GM18867 (cell line): Measurements from ENCODE around the gene INSYN2B.
"Not testable (repeated sequence)": the region's sequence is repeated elsewhere in the genome, so short reads cannot be mapped to it uniquely, and the experiment has no call there.

ENCODE experiments used
- ATAC-seq: cut with Tn5 transposase; IDR thresholded peaks from one replicate; pipeline ENCODE4 v1.9.1; 2021; ENCODE audit warnings: mild to moderate bottlenecking, moderate library complexity; ENCODE audit not compliant: unreplicated experiment

Gene INSYN2B

DNA sequence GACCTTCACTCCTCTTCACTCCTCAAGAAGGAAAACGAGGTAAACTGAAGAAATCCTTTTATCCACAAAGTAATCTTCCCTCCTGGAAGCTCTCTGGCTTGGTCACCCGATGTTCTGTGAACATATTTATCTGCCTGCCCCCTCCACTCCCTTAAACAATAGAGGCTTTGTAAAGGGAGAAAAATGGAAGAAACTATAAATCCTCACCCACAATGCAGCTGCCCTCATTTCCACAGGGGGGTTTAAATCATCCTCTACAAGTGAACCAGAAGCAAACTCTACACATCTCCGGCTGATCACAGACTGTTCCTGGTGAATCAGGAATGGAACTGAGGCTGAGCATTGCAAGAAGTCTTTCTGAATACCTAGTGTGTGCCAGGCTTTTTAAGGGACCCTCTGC is 7.2 kb downstream of the INSYN2B start:
- ATAC-seq: no peak

DNA sequence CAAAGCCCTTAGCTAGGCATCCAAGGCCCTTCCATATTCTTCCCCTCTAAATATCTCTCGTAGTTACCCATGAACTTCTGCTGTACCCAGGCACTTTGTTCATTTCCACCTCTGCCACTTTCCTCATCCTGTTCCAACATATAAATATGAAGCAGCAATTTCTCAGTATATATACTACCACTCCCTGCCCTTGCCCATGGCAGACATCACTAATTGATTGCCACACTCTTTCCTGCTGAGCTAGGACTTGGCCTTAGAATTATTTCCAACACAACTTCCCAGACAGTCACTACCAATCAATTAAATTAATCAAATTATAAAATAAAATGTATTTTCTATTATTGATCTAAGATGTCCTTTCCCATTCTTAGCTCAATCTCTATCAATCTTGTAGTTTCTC is 8.5 kb downstream of the INSYN2B start:
- ATAC-seq: no peak

DNA sequence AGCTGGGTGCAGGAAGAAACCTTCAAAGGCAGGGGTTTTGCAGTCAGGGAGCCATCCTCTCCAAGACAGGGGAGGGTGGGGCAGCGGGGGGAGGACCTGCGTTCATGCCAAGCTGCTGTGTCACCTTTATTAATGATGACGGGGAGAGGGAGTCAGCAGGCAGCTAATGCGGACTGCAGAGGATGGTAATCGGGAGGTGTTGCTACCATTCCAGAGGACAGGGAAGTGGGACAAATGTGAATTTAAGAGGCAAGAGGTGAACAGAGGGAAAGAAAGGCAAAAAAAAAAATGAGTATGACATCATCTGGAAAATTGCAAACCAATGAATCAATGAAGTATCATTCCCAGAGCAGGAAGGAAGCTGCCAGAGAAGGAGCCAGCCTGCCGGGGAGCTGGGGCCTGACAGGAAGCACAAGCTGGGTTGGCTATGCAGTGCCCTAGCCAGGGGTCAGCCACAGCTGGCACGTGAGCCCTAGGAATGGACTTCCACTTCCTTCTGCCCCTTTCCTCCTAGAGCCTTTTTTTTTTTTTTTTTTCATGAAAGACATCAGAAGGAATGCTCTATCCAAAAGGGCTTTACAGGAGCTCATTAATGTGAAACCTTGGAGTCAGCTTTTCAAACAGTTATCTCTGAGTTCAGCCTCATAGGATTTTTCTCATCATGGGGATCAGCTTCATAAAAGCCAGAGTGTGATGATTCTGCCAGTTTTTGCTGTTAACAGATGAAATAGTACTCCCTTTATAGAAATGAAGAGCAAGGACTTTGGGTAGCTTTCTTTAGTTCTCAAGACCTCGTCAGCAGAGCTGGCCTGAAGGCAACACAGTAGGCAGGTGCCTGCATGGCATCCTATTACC is 9.2 kb downstream of the INSYN2B start:
- no peak for ATAC-seq

DNA sequence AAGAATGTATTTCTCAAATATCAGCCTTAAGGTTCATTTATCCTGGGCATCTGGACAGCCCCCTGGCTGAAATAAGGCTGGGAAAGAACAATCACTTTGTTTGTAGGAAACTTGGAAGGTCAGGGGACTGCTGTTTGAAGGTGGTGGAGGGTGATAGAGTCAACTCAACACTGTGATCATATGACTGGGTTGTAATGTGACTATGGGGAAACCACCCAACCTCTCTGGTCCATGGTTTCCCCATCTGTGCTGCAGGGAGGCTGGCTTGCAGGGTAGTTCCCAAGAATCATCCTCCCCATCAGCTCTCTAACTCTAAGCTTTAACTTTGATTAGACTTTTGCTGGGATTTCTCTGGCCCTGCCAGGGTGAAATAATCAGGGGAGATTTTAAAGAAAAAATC is 10.0 kb downstream of the INSYN2B start:
- no peak for ATAC-seq

DNA sequence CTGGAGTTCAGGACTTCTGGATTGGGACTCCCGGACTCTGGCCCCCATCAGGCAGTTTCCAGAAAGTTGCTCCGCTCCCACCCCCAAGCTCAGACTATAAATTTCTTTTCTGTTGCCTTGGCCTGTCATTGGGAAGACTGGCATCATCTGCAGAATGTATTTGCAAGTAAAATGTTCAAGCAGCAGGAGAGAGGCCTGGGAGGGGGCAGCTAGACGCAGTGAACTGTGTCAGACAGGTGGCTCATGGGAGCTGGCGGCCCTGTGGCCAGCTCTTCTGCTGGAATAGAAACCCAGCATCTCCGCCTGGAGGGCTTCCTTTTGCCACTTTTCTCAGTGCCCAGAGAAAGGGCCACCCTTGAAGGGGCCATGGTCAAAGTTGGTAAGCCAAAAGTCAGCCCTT is 16.0 kb downstream of the INSYN2B start:
- no peak for ATAC-seq

DNA sequence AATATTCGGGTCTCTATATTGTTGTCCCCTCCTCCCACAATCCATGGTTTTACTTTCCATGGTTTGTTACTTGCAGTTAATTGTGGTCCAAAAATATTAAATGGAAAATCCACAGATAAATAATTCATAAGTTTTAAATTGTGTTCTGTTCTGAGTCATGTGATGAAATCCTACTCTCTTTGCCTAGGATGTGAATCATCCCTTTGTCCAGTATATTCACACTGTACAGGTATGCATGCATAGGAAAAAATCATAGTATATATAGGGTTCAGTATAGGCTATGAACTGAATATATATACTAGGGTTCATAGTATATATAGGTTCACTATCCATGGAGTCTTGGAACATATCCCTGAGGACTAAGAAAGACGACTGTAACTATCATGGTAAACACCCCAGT is 19.6 kb downstream of the INSYN2B start:
- ATAC-seq: no peak

DNA sequence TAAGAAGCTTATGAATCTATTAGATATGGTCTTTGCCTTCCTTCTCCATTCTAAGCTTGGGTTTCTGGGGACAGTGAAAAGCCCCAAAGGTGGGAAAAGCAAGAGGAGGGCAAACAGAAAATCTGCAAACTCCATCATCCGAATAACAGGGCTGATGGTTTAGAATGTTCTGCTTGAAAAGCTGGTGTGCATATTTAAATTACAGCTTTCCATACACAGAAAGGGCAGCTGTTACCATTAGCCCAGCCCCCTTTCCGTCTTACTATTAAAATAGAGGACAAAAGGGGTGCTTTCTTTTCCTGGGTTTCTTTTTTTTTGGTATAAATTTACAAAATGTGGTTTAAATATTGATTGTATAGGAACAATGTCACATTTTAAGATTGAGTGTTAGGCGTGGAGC is 22.0 kb downstream of the INSYN2B start:
- no peak for ATAC-seq

DNA sequence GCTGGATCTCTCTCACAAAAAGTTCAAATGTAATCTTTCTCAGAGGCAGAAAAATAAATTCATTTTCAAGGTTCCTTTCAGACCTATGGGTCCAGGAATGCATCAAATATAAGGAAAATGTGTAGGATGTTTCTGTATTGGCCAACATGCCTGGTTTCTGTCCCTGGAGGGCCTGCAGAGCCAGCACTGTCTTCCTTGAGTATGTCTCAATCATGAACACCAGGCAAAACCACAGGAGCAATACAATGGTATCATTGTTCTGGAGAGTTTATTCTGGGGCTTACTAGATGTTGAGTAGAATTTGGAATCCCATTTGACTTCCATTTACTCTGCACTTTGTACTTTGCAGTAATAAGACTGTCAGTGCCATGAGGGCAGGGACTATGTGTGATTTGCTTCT is 23.5 kb downstream of the INSYN2B start:
- no peak for ATAC-seq

DNA sequence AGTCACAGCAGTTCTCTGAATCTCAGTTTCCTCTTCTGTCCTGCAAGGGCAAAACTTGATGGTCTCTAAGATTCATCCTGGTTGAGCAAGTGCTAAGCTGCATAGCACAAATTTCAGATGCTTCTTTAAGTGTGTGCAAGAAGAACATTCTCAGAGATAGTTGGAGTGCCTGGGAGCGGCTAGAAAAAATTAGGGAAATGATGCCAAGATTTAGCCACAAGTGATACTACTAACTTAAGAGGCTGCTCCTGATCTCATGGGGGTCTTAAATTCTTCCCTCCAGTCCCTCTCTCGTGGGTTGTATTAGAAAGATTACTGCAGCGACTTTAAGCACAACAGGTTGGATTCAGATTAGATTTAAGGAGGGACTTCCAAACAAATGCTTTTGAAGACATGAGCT is 24.2 kb downstream of the INSYN2B start:
- ATAC-seq: no peak

DNA sequence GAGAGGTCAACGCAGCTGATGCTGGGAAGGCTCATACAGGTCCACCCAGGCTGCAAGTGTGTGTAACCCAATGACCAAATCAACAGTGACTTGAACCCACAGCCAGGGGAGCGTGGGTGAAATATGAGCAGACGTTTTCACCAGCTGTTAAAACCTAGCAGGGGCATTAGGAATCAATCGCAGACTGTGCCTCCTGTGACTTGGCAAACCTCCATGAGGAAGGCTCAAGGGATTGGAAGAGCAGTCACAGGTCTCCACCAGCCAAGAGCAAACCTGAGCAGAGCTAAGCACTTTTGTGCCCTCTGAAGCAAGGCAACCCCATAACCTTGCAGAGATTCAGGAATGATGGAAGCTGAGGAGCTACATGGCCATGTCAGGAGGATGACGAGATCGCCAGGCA is 25.5 kb downstream of the INSYN2B start:
- no peak for ATAC-seq

DNA sequence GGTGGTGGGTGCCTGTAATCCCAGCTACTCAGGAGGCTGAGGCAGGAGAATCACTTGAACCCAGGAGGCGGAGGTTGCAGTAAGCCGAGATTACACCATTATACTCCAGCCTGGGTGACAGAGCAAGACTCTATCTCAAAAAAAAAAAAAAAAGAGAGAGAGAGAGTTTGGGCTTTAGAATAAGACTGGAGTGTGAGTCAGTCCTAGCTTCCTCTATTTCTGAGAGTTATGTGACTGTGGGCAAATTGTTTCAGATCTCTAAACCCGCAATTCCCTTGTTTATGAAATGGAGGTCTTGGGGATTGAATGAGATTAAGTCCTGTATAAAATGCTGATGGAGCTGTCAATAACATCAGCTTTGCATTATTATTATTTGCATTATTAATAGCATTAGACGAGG is 27.1 kb downstream of the INSYN2B start:
- ATAC-seq: not testable (repeated sequence)

DNA sequence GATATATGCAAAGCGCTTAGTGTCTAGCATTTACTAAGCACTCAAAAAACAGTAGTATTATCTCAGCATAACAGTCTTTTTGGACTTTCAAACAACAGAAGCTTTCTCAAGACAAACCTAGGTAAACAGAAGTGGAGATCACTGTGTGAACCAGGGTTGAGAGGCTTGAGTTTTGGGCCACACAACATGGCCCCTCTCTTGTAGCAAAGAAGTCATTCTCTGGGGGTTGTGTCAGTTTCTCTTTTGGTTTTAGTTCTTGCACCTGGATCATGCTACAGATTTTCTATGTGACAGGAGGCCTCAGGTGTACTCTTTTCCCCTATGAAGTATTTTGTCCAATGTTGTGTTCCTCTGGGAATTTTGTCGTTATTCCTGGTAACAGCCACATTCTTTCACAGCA is 30.0 kb downstream of the INSYN2B start:
- ATAC-seq: no peak

DNA sequence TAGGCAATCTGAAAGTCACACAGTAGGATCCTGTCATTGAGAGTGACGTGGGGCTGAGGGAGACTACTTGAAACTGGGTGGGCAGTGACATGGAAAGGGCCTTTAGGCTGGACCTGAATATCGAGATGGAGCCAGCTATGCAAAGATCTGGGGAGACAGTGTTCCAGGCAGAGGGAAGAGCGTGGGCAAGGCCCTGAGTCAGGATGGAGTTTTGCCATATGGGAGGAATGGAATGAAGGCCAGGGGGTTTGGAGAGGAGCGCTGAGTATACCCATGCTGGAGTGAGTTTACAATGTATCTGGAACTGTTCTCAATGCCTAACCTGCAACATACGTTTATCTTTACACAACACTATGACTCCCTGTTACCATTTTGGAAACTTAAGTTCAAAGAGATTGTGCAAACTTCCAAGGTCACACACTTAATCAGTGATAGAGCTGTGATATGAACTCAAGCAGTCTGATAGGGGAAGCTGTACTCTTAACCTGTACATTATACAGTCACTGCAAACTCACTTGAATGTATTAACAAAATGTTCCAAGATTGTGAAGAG is 33.5 kb downstream of the INSYN2B start:
- ATAC-seq: no peak

DNA sequence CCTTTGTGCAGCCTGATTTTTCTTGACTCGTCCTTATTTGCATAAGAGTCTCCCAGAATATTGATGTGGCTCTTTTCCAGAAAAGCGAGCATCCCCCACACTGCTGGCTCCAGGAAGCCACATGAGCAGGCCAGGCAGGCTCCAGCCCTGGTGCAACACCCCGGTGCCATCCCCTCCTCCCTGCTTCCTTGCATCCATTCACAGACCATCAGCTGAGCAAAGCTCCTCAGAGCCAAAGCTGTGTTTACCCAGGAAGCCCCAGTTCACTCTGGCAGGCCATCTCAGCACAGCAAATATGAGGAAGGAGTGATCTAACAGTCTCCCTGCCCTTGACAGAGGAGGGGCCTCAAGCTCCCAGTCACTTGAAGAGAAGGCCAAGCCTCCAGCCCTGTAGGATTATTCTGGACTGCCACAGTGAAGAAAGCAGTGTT is 34.4 kb downstream of the INSYN2B start:
- ATAC-seq: no peak

DNA sequence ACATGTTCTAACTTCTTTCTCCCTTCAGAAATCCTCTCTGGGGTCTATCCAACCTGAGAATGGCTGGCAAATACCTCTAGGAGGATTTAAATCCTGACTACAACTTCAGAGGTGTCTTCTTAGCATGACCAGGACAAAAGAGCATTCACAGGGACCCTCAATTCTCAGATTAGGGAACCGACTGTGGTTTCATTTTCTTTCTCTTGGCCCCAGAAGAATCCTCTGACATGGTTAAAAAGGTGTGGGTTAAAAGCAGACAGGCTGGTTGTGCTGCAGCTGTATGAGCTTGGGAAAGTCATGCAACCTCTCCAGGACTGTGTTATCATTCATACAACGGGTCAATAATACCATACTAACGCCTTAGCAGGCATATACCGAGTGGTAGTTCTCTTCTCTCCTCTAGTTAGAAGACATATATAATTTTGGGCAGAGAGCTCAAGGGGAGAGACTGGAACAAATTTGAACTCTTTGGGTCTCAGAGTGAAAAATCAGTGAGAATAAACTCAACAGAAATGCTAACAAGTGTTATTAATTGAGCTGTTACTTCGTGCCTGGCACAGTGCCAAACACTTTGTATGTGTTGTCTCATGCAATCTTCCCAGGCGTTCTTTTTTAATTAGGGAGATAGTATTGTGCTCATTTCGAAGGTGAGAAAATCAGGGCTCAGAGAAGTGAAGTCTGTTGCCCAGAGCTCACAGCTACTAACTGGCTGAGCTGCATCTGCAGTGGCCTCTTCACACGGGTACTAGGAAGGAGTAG is 35.2 kb downstream of the INSYN2B start:
- ATAC-seq: no peak

DNA sequence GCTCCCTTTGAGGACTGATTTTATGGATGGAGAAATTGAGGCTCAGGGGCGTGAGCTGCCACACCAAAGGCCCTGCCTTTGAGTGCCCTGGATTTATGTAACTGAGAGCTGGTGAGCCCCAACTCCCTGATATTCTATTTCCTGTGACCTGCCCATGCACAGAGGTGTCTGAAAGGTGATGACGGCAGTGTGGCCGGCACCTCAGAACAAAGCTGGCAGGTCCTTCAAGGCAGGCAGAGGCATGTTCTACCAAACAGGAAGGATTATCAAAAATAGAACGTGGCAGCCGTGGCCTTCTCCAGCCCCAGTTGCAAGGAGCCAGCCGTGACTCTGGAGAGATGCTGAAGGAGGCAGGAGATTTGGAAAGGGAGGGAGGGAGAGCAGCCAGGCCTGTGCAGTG is 36.2 kb downstream of the INSYN2B start:
- no peak for ATAC-seq

DNA sequence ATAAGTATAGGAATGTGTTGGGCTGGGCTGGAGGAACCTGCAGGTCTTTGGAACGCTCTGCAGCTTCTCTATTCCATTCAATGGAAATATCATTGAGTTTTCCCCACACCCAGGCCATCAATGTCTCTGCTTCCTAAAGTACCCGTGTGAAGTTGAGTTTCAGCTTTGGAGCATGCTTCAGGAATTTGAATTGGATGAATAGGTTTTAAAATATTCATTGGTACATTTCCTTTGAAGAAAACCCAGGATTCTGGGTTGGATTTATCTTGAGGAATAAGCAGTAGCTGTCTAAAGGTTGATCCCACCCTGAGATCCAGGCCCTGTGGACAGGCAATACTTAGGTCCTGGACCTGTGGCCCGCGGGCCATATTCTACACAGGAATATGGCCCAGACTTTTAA is 37.3 kb downstream of the INSYN2B start:
- ATAC-seq: no peak

DNA sequence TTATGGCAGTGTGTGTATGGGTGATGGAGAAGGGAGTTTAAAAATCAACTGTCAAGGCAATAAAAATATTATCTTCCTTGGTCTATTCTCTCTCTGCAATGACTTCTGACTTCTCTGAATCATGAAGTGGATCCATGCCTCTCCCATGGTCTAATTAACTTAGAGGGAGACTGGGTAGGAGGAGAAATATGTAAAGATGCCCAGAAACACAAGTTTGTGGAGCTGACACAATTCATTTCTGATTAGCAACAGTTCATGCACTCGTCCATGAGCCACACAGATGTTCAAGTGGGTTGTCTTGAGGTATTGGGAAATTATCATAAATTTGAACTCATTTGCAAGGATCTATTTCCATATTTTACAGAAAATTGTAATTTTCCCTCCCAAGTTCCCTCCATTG is 38.1 kb downstream of the INSYN2B start:
- ATAC-seq: no peak

DNA sequence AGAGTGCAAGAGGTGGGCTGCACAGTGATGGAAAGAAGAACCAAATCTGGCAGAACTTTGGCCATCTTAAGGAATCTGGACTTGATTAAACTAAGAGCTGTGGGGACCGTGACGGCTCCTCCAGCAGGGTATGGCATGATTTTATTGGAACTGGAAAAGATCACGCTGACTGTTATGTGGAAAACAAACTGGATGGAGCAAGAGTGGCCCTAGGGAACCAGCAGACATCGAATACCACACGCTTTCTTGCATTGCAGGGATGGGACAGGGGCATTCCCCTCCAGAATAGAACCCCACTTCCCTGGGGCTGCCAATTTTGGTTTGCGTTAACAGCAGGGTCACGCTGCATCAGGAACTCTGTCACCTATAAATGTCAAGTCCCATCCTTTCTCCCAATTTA is 38.8 kb downstream of the INSYN2B start:
- ATAC-seq: no peak

DNA sequence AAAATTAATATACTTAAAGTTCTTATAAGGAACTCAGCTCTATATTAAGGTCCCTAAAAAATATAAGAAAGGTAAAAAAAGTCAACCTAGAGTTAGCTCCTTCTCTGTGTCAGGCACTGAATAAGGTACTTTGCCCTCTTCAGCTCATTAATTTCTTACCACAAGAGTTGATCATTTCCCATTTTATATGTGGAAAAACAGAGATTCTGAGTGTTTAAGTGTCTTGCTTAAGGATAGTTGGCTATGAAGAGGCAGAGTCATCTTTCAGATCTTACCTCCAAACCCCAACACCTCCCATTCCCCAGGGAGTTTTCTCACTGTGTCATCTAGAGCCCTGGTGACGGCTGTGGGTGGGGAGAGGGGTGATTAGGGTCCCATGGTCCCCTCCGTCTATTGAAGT is 40.6 kb downstream of the INSYN2B start:
- no peak for ATAC-seq

DNA sequence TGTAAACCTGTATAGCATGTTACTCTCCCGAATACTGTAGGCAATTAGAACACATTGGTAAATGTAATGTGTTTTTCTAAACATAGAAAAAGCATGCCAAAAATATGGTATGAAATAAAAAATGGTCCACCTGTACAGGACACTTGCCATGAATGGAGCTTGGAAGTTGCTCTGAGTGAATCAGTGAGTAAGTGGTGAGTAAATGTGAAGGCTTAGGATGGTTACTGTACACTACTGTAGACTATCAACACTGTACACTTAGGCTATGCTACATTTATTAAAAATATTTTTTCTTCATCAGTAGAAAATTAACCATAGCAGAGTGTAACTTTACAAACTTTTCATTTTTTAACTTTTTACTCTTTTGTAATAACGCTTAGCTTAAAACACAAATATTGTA is 41.9 kb downstream of the INSYN2B start:
- no peak for ATAC-seq

DNA sequence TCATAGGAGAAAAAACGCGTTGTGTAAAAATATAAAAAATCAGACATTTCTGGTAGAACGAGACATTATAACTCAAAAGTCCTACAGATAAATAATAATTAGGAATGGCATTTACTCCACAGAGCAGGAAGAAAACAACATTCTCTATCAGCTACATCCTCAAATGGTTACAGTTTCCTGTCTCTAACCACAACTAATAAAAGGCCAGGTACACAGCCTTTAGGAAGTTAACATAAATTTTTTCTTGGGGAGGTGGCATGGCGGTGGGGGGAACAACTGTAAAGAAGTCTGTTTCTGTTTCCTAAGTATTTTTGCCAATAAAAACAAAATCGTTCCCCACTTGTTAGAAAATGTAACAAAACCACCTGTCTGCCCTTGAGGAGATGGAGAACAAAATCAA is 44.5 kb downstream of the INSYN2B start:
- ATAC-seq: no peak
